Osteocyte (in vitro differentiated cells): ENCODE measurements around the gene PTPN1. TPM values are rescaled to one million over a fixed set of nuclear protein-coding genes. Genes with fewer than 3 reads are reported as not detected.

ENCODE experiments used
- DNase-seq: peaks from one replicate; pipeline ENCODE4 v3.0.0; 2021; ENCODE audit warnings: mixed read lengths; ENCODE audit not compliant: unreplicated experiment; ENCODE audit errors: extremely low spot score
- H3K27ac Mint-ChIP-seq: one replicate; pipeline ENCODE4 v1.8.0; 2021; ENCODE audit warnings: mild to moderate bottlenecking, mixed read lengths; ENCODE audit not compliant: unreplicated experiment
- H3K27me3 Mint-ChIP-seq: one replicate; pipeline ENCODE4 v1.8.0; 2021; ENCODE audit warnings: mixed read lengths; ENCODE audit not compliant: unreplicated experiment
- H3K36me3 Mint-ChIP-seq: one replicate; pipeline ENCODE4 v1.8.0; 2021; ENCODE audit warnings: mixed read lengths; ENCODE audit not compliant: unreplicated experiment
- H3K4me1 Mint-ChIP-seq: one replicate; pipeline ENCODE4 v1.8.0; 2021; ENCODE audit warnings: mixed read lengths; ENCODE audit not compliant: unreplicated experiment
- H3K4me3 Mint-ChIP-seq: one replicate; pipeline ENCODE4 v1.8.0; 2021; ENCODE audit warnings: mild to moderate bottlenecking, moderate library complexity, mixed read lengths; ENCODE audit not compliant: unreplicated experiment
- H3K9me3 Mint-ChIP-seq: one replicate; pipeline ENCODE4 v1.8.0; 2021; ENCODE audit warnings: mixed read lengths; ENCODE audit not compliant: unreplicated experiment
- CTCF ChIP-seq: fragments of 200-600 bp; sonication (generic); IDR thresholded peaks from 2 replicates; pipeline ENCODE4 v1.5.0; 2021; ENCODE audit warnings: antibody characterized with exemption, mild to moderate bottlenecking, moderate library complexity
- total RNA-seq: library from RNA; stranded (reverse); gene quantifications from 2 replicates; pipeline ENCODE4 v1.2.1, GENCODE V29; 2021

The PTPN1 gene
- total RNA-seq, 1 donor from 2014 or later, result 29.1 TPM

- H3K27ac Mint-ChIP-seq, result no peak overlapping the region
- no peaks in the 10 kb centered on the region for H3K36me3 Mint-ChIP-seq
- no peaks in the 10 kb centered on the region for H3K27me3 Mint-ChIP-seq
- DNase-seq, result no peak
- H3K9me3 Mint-ChIP-seq, result no peaks in the 10 kb centered on the region
- peaks cover 51% of the 10 kb centered on the region for H3K4me1 Mint-ChIP-seq
- TF ChIP-seq CTCF, result no peak
- no peak overlapping the region for H3K4me3 Mint-ChIP-seq
These were observed 12.0 kb downstream of the PTPN1 start for GRCh38 chr20:50522053-50522674.

- no peak for DNase-seq
- no peaks in the 10 kb centered on the region for H3K9me3 Mint-ChIP-seq
- no peak for TF ChIP-seq CTCF
- peaks cover 39% of the 10 kb centered on the region for H3K4me1 Mint-ChIP-seq
- no peak overlapping the region for H3K4me3 Mint-ChIP-seq
- no peaks in the 10 kb centered on the region for H3K27me3 Mint-ChIP-seq
- H3K27ac Mint-ChIP-seq, result peak overlapping the region; percentile 67
- no peaks in the 10 kb centered on the region for H3K36me3 Mint-ChIP-seq
These were observed 13.5 kb downstream of the PTPN1 start for GRCh38 chr20:50523552-50524167.

GRCh38 chr20:50525681-50526080, 15.5 kb downstream of the PTPN1 start:
- H3K36me3 Mint-ChIP-seq, result no peaks in the 10 kb centered on the region
- H3K4me3 Mint-ChIP-seq, result no peak overlapping the region
- DNase-seq, result no peak
- H3K27ac Mint-ChIP-seq, result no peak overlapping the region
- peaks cover 29% of the 10 kb centered on the region for H3K4me1 Mint-ChIP-seq
- TF ChIP-seq CTCF, result no peak
- H3K27me3 Mint-ChIP-seq, result no peaks in the 10 kb centered on the region
- H3K9me3 Mint-ChIP-seq, result no peaks in the 10 kb centered on the region

GRCh38 chr20:50526403-50526989, 16.3 kb downstream of the PTPN1 start:
- TF ChIP-seq CTCF, result no peak
- no peak overlapping the region for H3K4me3 Mint-ChIP-seq
- H3K4me1 Mint-ChIP-seq, result peaks cover 21% of the 10 kb centered on the region
- H3K9me3 Mint-ChIP-seq, result no peaks in the 10 kb centered on the region
- H3K27ac Mint-ChIP-seq, result no peak overlapping the region
- H3K36me3 Mint-ChIP-seq, result no peaks in the 10 kb centered on the region
- DNase-seq, result no peak
- no peaks in the 10 kb centered on the region for H3K27me3 Mint-ChIP-seq

GRCh38 chr20:50527068-50527605, 17.0 kb downstream of the PTPN1 start:
- no peaks in the 10 kb centered on the region for H3K9me3 Mint-ChIP-seq
- no peaks in the 10 kb centered on the region for H3K27me3 Mint-ChIP-seq
- no peak overlapping the region for H3K4me3 Mint-ChIP-seq
- H3K4me1 Mint-ChIP-seq, result peaks cover 19% of the 10 kb centered on the region
- no peak for TF ChIP-seq CTCF
- DNase-seq, result no peak
- no peaks in the 10 kb centered on the region for H3K36me3 Mint-ChIP-seq
- no peak overlapping the region for H3K27ac Mint-ChIP-seq
